Common myeloid progenitor, CD34-positive (primary cell): ENCODE measurements around the gene RTN4.

Source experiments
- CTCF ChIA-PET: fragments of 350-600 bp; sonication (Branson Sonifier 250); formaldehyde crosslinking; loops from one replicate; lab custom pipeline; 2021; ENCODE audit warnings: antibody characterized with exemption; lab: Charles Lee
- POLR2A ChIA-PET: fragments of 350-600 bp; sonication (Branson Sonifier 250); formaldehyde crosslinking; loops from one replicate; lab custom pipeline; 2021; ENCODE audit warnings: antibody characterized with exemption; lab: Charles Lee
- DNase-seq, 3 donors: peaks; one replicate each; pipeline versions ENCODE4 v3.0.0 to v3.0.0-alpha.2; 2013
- H3K27ac ChIP-seq, 2 experiments: 1 replicate in 1 of 2; 2 replicates in 1 of 2; pipeline ENCODE4 v1.7.0; 2013; ENCODE audit warnings: inconsistent platforms in 2 of 2, low read length in 2 of 2, mild to moderate bottlenecking in 2 of 2, low read depth in 1 of 2, moderate library complexity in 1 of 2; ENCODE audit not compliant: severe bottlenecking in 2 of 2, insufficient read depth in 1 of 2, poor library complexity in 1 of 2
- H3K27me3 ChIP-seq, 5 experiments: replicated peaks in 2 of 5; 1 replicate in 3 of 5; 2 replicates in 2 of 5; pipeline versions ENCODE4 v1.6.1 to v1.7.0; 2013; ENCODE audit warnings: low read length in 4 of 5, mild to moderate bottlenecking in 2 of 5, moderate library complexity in 2 of 5, inconsistent platforms in 1 of 5; ENCODE audit not compliant: insufficient read depth in 5 of 5, control insufficient read depth in 4 of 5
- H3K36me3 ChIP-seq, 4 experiments: 1 replicate in 2 of 4; 2 replicates in 2 of 4; pipeline versions ENCODE4 v1.6.1 to v1.7.0; 2013; ENCODE audit warnings: low read length in 3 of 4, control low read depth in 1 of 4, mild to moderate bottlenecking in 1 of 4; ENCODE audit not compliant: control insufficient read depth in 4 of 4, insufficient read depth in 4 of 4
- H3K4me1 ChIP-seq, 4 experiments: 1 replicate in 3 of 4; 2 replicates in 1 of 4; pipeline versions ENCODE4 v1.6.1 to v1.7.1; 2013; ENCODE audit warnings: low read length in 3 of 4, mild to moderate bottlenecking in 3 of 4, control low read depth in 1 of 4, inconsistent platforms in 1 of 4, moderate library complexity in 1 of 4; ENCODE audit not compliant: control insufficient read depth in 4 of 4, insufficient read depth in 4 of 4; ENCODE audit errors: control extremely low read depth in 1 of 4
- H3K4me3 ChIP-seq, 7 experiments: 1 replicate in 4 of 7; 2 replicates in 3 of 7; pipeline versions ENCODE4 v1.5.1 to v1.7.0; 2013; ENCODE audit warnings: mild to moderate bottlenecking in 7 of 7, low read length in 6 of 7, moderate library complexity in 6 of 7, inconsistent platforms in 2 of 7, low read depth in 2 of 7, control low read depth in 1 of 7; ENCODE audit not compliant: insufficient read depth in 4 of 7, control insufficient read depth in 1 of 7; ENCODE audit errors: extremely low read depth in 1 of 7
- H3K9me3 ChIP-seq, 5 experiments: 1 replicate in 4 of 5; 2 replicates in 1 of 5; pipeline versions ENCODE4 v1.6.1 to v1.7.1; 2013; ENCODE audit warnings: low read length in 4 of 5, mild to moderate bottlenecking in 2 of 5, inconsistent platforms in 1 of 5, low read depth in 1 of 5, moderate library complexity in 1 of 5; ENCODE audit not compliant: control insufficient read depth in 4 of 5, insufficient read depth in 2 of 5; ENCODE audit errors: control extremely low read depth in 1 of 5
- WGBS: methylation state at CpG from one replicate; pipeline ENCODE4 v1.1.5; 2013; ENCODE audit not compliant: insufficient coverage; 5-methylcytosine and 5-hydroxymethylcytosine counted together

The RTN4 gene

GRCh38 chr2:54968561-54969218 lies 81.6 kb downstream of the RTN4 start:
- Histone ChIP-seq H3K27me3 (no peaks in the 10 kb centered on the region), H3K36me3 (peaks cover 11 to 48% (median 36%) of the 10 kb centered on the region in 4 experiments), H3K4me3 (no peak overlapping the region), H3K27ac (no peak overlapping the region), H3K4me1 (peaks cover 7 to 27% (median 14%) of the 10 kb centered on the region in 4 experiments), H3K9me3 (no peaks in the 10 kb centered on the region)
- CTCF ChIA-PET, result interaction anchor here (1.4 to 2.9 kb wide), 2 partner anchors 8 to 207 kb away, joined by 3 to 13 read pairs; no protein-coding TSS in a partner anchor
- POLR2A ChIA-PET, result no interaction called here
- DNase-seq, result no peak
- WGBS, result 95% methylated on average over 9 of the region's 10 CpGs

- Histone ChIP-seq H3K36me3 (peaks cover 7 to 40% (median 33%) of the 10 kb centered on the region in 4 experiments), H3K27me3 (no peaks in the 10 kb centered on the region), H3K4me1 (peaks cover 7 to 32% (median 14%) of the 10 kb centered on the region in 4 experiments), H3K9me3 (no peaks in the 10 kb centered on the region), H3K4me3 (no peak overlapping the region), H3K27ac (no peak overlapping the region)
- no peak for DNase-seq
- ChIA-PET CTCF (interaction anchor here (1.4 kb wide), 1 partner anchor 208 kb away, joined by 3 read pairs; no protein-coding TSS in a partner anchor), POLR2A (no interaction called here)
- 98% methylated on average over 18 of the region's 18 CpGs for WGBS
These were observed 82.4 kb downstream of the RTN4 start for GRCh38 chr2:54967759-54968365.

GRCh38 chr2:54967269-54967668 lies 83.0 kb downstream of the RTN4 start:
- no peak for DNase-seq
- H3K27me3 ChIP-seq, result no peaks in the 10 kb centered on the region
- ChIA-PET POLR2A (no interaction called here), CTCF (no interaction called here)
- 100% methylated on average over 2 of the region's 4 CpGs for WGBS
- no peak overlapping the region for H3K27ac ChIP-seq
- peaks cover 7 to 36% (median 30%) of the 10 kb centered on the region in 4 experiments for H3K36me3 ChIP-seq
- peaks cover 7 to 32% (median 14%) of the 10 kb centered on the region in 4 experiments for H3K4me1 ChIP-seq
- no peak overlapping the region for H3K4me3 ChIP-seq
- H3K9me3 ChIP-seq, result no peaks in the 10 kb centered on the region

- no peak overlapping the region for H3K4me3 ChIP-seq
- H3K4me1 ChIP-seq, result peaks cover 7 to 32% (median 14%) of the 10 kb centered on the region in 4 experiments
- no peak for DNase-seq
- peaks cover 7 to 33% (median 29%) of the 10 kb centered on the region in 4 experiments for H3K36me3 ChIP-seq
- H3K27ac ChIP-seq, result no peak overlapping the region
- H3K27me3 ChIP-seq, result no peaks in the 10 kb centered on the region
- WGBS, result 100% methylated on average over 3 of the region's 3 CpGs
- ChIA-PET CTCF (no interaction called here), POLR2A (no interaction called here)
- H3K9me3 ChIP-seq, result no peaks in the 10 kb centered on the region
These were observed 83.4 kb downstream of the RTN4 start for GRCh38 chr2:54966837-54967236.

- 89% methylated on average over 8 of the region's 8 CpGs for WGBS
- Histone ChIP-seq H3K9me3 (no peaks in the 10 kb centered on the region), H3K4me1 (peaks cover 7 to 32% (median 14%) of the 10 kb centered on the region in 4 experiments), H3K27ac (no peak overlapping the region), H3K4me3 (no peak overlapping the region), H3K27me3 (no peaks in the 10 kb centered on the region), H3K36me3 (peaks cover 5 to 30% (median 24%) of the 10 kb centered on the region in 4 experiments)
- CTCF ChIA-PET, result no interaction called here
- DNase-seq, result no peak
- POLR2A ChIA-PET, result no interaction called here
These were observed 84.0 kb downstream of the RTN4 start for GRCh38 chr2:54966165-54966832.

GRCh38 chr2:54965425-54965824 lies 84.8 kb downstream of the RTN4 start:
- H3K4me1 ChIP-seq, result peaks cover 10 to 36% (median 14%) of the 10 kb centered on the region in 4 experiments
- H3K36me3 ChIP-seq, result peaks cover 5 to 21% (median 17%) of the 10 kb centered on the region in 4 experiments
- no peak overlapping the region for H3K27ac ChIP-seq
- 100% methylated on average over 4 of the region's 6 CpGs for WGBS
- ChIA-PET POLR2A (interaction anchor here (0.7 kb wide), 1 partner anchor 13 kb away, joined by 3 read pairs; no protein-coding TSS in a partner anchor), CTCF (interaction anchor here (1.0 kb wide), 1 partner anchor 66 kb away, joined by 4 read pairs; no protein-coding TSS in a partner anchor)
- H3K9me3 ChIP-seq, result no peaks in the 10 kb centered on the region
- DNase-seq, result no peak
- no peak overlapping the region for H3K4me3 ChIP-seq
- H3K27me3 ChIP-seq, result no peaks in the 10 kb centered on the region
